Mucosa of descending colon (tissue), 3 donors: ENCODE results near the gene SPOUT1. TPM values are rescaled to one million over a fixed set of nuclear protein-coding genes. Genes with fewer than 3 reads are reported as not detected.
A peak's percentile ranks its signal among the peaks of the same experiment; 100 is the strongest.
"Not testable (repeated sequence)": the region's sequence is repeated elsewhere in the genome, so short reads cannot be mapped to it uniquely, and the experiment has no call there.

Experiments used
- ATAC-seq: fragments of 200-7000 bp; cut with Tn5 transposase; one replicate; pipeline ENCODE4 v1.9.1; 2020; ENCODE audit warnings: mild to moderate bottlenecking, moderate library complexity
- DNase-seq, 3 donors: peaks; one replicate each; pipeline ENCODE4 v3.0.0-alpha.2; 2020
- H3K36me3 ChIP-seq: fragments of 200-600 bp; one replicate; pipeline ENCODE4 v1.8.0; 2021; ENCODE audit warnings: low read depth, mild to moderate bottlenecking
- H3K4me1 ChIP-seq: fragments of 200-600 bp; one replicate; pipeline ENCODE4 v1.8.0; 2021; ENCODE audit warnings: low read depth, mild to moderate bottlenecking
- H3K4me3 ChIP-seq: fragments of 200-600 bp; one replicate; pipeline ENCODE4 v1.8.0; 2021; ENCODE audit warnings: mild to moderate bottlenecking
- H3K9me3 ChIP-seq: fragments of 200-600 bp; one replicate; pipeline ENCODE4 v1.8.0; 2021; ENCODE audit warnings: mild to moderate bottlenecking
- CTCF ChIP-seq: fragments of 200-600 bp; IDR thresholded peaks from one replicate; pipeline ENCODE4 v1.8.0; 2022; ENCODE audit warnings: antibody characterized with exemption, mild to moderate bottlenecking
- intact Hi-C, 2 donors: fragments of 100-400 bp; cut with DNase I in 1 of 2; cut with micrococcal nuclease in 1 of 2; formaldehyde crosslinking; loops; one replicate each; pipeline versions ENCODE4 v1.11.0 to v1.11.1; 2022; cut with DNase I, micrococcal nuclease
- total RNA-seq, 3 donors: library from RNA; stranded (reverse); fragmentation: NEBNext Ultra II Directional in 2 of 3; extraction: Animal tissue kit (Norgen Biotek cat#: 25700) in 2 of 3; gene quantifications; one replicate each; pipeline versions ENCODE4 v1.2.1 to v1.2.4, GENCODE V29; 2021 to 2023
- donor health status: DM: no; HTN: no; CAD: no; lungs with moderate emphysema.
- donor health status: DM: no; HTN: no; CAD: no.
- donor health status: DM: no; HTN: yes; CAD: no.

The SPOUT1 gene
- total RNA-seq, 3 donors from 2014 or later: 31.6 to 35.5 (median 31.7) TPM

GRCh38 chr9:128786681-128787601 is 42.7 kb downstream of the SPOUT1 start, which contains the start of gene TBC1D13:
TBC1D13 (plus strand) TSS chr9:128787253; CDS start chr9:128787354, 101 bp downstream.
- Histone ChIP-seq H3K36me3 (no peaks in the 10 kb centered on the region), H3K4me1 (peaks cover 10% of the 10 kb centered on the region), H3K4me3 (peak within 1 kb of the TSS; percentile 99), H3K9me3 (no peaks in the 10 kb centered on the region)
- no peak for TF ChIP-seq CTCF
- peak; percentile 100 for ATAC-seq
- peak; percentile 91 to 94 (median 92) for DNase-seq
- intact Hi-C loops: no loop called here

GRCh38 chr9:128785427-128785826 is 44.2 kb downstream of the SPOUT1 start:
- H3K4me3 ChIP-seq: no peak overlapping the region
- intact Hi-C loops: no loop called here
- no peak for TF ChIP-seq CTCF
- peaks cover 10% of the 10 kb centered on the region for H3K4me1 ChIP-seq
- H3K36me3 ChIP-seq: no peaks in the 10 kb centered on the region
- DNase-seq (no peak), ATAC-seq (no peak)
- no peaks in the 10 kb centered on the region for H3K9me3 ChIP-seq

GRCh38 chr9:128782669-128783068 is 46.9 kb downstream of the SPOUT1 start:
- Histone ChIP-seq H3K36me3 (no peaks in the 10 kb centered on the region), H3K4me3 (no peak overlapping the region), H3K4me1 (peaks cover 4% of the 10 kb centered on the region), H3K9me3 (no peaks in the 10 kb centered on the region)
- DNase-seq (no peak), ATAC-seq (no peak)
- TF ChIP-seq CTCF: no peak
- intact Hi-C loops: no loop called here

GRCh38 chr9:128781187-128782070 is 48.2 kb downstream of the SPOUT1 start:
- TF ChIP-seq CTCF: no peak
- intact Hi-C loops: no loop called here
- no peak overlapping the region for H3K4me3 ChIP-seq
- no peak for DNase-seq
- no peak for ATAC-seq
- H3K36me3 ChIP-seq: no peaks in the 10 kb centered on the region
- H3K9me3 ChIP-seq: no peaks in the 10 kb centered on the region
- H3K4me1 ChIP-seq: no peaks in the 10 kb centered on the region

- H3K9me3 ChIP-seq, H3K4me1 ChIP-seq, DNase-seq, H3K4me3 ChIP-seq, intact Hi-C loops, ATAC-seq, H3K36me3 ChIP-seq: not testable (repeated sequence)
Measured at GRCh38 chr9:128780093-128780492, 49.5 kb downstream of the SPOUT1 start.
